ENCODE results near the gene RUNDC1. TPM values are rescaled to one million over a fixed set of nuclear protein-coding genes. Genes with fewer than 3 reads are reported as not detected.

RUNDC1 gene

DNA sequence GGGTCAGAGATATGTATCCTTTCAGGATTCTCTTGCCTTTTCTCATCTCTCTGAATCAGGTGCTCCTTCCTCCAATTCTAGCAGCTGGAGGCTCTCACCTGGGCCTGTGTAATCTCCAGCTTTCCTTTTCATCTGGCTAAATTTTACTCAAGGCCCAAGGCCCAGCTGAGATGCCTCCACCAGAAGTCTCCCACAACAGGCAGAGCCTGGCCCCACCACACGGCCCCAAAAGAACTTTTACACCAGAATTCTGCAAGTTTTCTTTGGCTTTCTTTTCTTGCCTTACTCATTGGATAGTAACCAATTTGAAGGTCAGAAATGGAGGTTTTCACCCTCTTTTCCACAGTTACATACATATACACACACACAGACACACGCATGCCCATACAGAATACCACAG is 59.3 kb downstream of the RUNDC1 start:
- Histone ChIP-seq H3K9me3 (ENCODE audit: control insufficient read depth, low read length) (no peaks in the 10 kb centered on the region), H4K8ac (ENCODE audit: low read length) (no peak overlapping the region), H3K4me1 (ENCODE audit: control insufficient read depth, insufficient read depth, low read depth, low read length) (peaks cover 7% of the 10 kb centered on the region), H2BK15ac (ENCODE audit: low read depth, poor library complexity, severe bottlenecking) (no peak overlapping the region), H2BK12ac (ENCODE audit: low read length in 2 of 2) (no peak overlapping the region), H2BK120ac (ENCODE audit: low read depth, low read length) (no peak overlapping the region), H3K4ac (ENCODE audit: low read depth in 1 of 2, low read length in 2 of 2) (no peak overlapping the region), H3K4me3 (ENCODE audit: insufficient read depth in 1 of 2, low read depth in 1 of 2, low read length in 2 of 2) (no peak overlapping the region), H2AK5ac (ENCODE audit: low read length, severe bottlenecking) (no peak overlapping the region), H3K79me1 (replicated peaks; ENCODE audit: low read length, poor library complexity, severe bottlenecking) (no peaks in the 10 kb centered on the region), H3K4me2 (ENCODE audit: low read length, poor library complexity, severe bottlenecking) (no peak overlapping the region), H2AFZ (ENCODE audit: low read depth, low read length) (no peak overlapping the region), H3K27me3 (ENCODE audit: control insufficient read depth in 1 of 2, insufficient read depth in 1 of 2, low read length in 2 of 2) (no peaks in the 10 kb centered on the region), H3K27ac (ENCODE audit: low read length, poor library complexity, severe bottlenecking) (no peak overlapping the region), H3K14ac (ENCODE audit: low read length in 2 of 2) (no peak overlapping the region), H3K9ac (ENCODE audit: low read length) (no peak overlapping the region), H3K23ac (ENCODE audit: low read length in 2 of 2) (no peak overlapping the region), H2BK5ac (ENCODE audit: low read depth, low read length, poor library complexity, severe bottlenecking) (no peak overlapping the region), H4K91ac (ENCODE audit: low read length) (no peak overlapping the region), H3K18ac (ENCODE audit: low read depth in 1 of 2, low read length in 2 of 2) (no peak overlapping the region), H3K36me3 (ENCODE audit: control insufficient read depth in 1 of 2, insufficient read depth in 2 of 2, low read depth in 1 of 2, low read length in 2 of 2) (no peaks in the 10 kb centered on the region)
- DNase-seq = no peak
- 89% methylated on average over 2 of the region's 2 CpGs for WGBS

- no peak overlapping the region for H3K27ac ChIP-seq (ENCODE audit: low read length, poor library complexity, severe bottlenecking)
- H3K36me3 ChIP-seq (ENCODE audit: control insufficient read depth in 1 of 2, insufficient read depth in 2 of 2, low read depth in 1 of 2, low read length in 2 of 2) = no peaks in the 10 kb centered on the region
- no peak overlapping the region for H3K18ac ChIP-seq (ENCODE audit: low read depth in 1 of 2, low read length in 2 of 2)
Measured at GRCh38 chr17:43040655-43041054, 60.3 kb downstream of the RUNDC1 start.

DNA sequence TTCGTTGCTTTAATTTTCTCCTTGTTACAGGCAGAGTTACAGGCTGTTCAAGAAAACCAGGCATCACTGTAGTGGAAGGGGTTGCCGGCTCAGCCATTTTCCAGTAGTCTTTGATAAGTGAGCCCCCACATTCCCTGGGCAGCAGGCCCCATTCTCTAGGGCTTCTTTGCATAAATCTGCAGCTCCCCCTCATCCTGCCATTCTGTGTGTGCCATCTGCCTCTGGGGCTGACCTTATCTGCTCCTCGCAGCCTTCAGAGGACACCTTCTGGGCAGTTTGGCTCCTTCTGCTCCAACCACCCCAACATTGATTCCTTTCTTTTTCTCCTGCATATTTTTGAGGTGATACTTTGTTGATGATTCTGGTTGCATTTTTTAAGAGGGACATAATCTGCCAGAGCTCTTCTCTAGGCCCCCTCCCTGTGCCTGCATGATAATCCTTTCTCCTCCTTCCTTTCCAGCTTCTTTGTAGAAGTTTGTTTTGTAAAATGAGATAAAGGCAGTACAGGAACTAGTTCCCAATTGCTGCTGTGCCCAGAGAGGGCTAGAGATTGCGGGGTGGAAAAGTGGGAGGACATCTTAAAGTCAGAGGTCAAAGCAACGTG is 61.8 kb downstream of the RUNDC1 start:
- H2AFZ ChIP-seq (ENCODE audit: low read depth, low read length) = no peak overlapping the region
- no peak overlapping the region for H2BK120ac ChIP-seq (ENCODE audit: low read depth, low read length)
- H3K9ac ChIP-seq (ENCODE audit: low read length) = no peak overlapping the region
- no peak overlapping the region for H3K14ac ChIP-seq (ENCODE audit: low read length in 2 of 2)
- no peak overlapping the region for H3K27ac ChIP-seq (ENCODE audit: low read length, poor library complexity, severe bottlenecking)
- no peaks in the 10 kb centered on the region for H3K36me3 ChIP-seq (ENCODE audit: control insufficient read depth in 1 of 2, insufficient read depth in 2 of 2, low read depth in 1 of 2, low read length in 2 of 2)
- no peak for DNase-seq
- no peak overlapping the region for H3K18ac ChIP-seq (ENCODE audit: low read depth in 1 of 2, low read length in 2 of 2)
- no peak overlapping the region for H2BK15ac ChIP-seq (ENCODE audit: low read depth, poor library complexity, severe bottlenecking)
- no peak overlapping the region for H3K4me3 ChIP-seq (ENCODE audit: insufficient read depth in 1 of 2, low read depth in 1 of 2, low read length in 2 of 2)
- H3K4me1 ChIP-seq (ENCODE audit: control insufficient read depth, insufficient read depth, low read depth, low read length) = peaks cover 7% of the 10 kb centered on the region
- H4K91ac ChIP-seq (ENCODE audit: low read length) = no peak overlapping the region
- H2AK5ac ChIP-seq (ENCODE audit: low read length, severe bottlenecking) = no peak overlapping the region
- H2BK12ac ChIP-seq (ENCODE audit: low read length in 2 of 2) = no peak overlapping the region
- H2BK5ac ChIP-seq (ENCODE audit: low read depth, low read length, poor library complexity, severe bottlenecking) = no peak overlapping the region
- H3K27me3 ChIP-seq (ENCODE audit: control insufficient read depth in 1 of 2, insufficient read depth in 1 of 2, low read length in 2 of 2) = no peaks in the 10 kb centered on the region
- no peak overlapping the region for H4K8ac ChIP-seq (ENCODE audit: low read length)
- H3K9me3 ChIP-seq (ENCODE audit: control insufficient read depth, low read length) = no peaks in the 10 kb centered on the region
- WGBS = 75% methylated on average over 5 of the region's 5 CpGs
- H3K79me1 ChIP-seq (replicated peaks; ENCODE audit: low read length, poor library complexity, severe bottlenecking) = no peaks in the 10 kb centered on the region
- H3K4ac ChIP-seq (ENCODE audit: low read depth in 1 of 2, low read length in 2 of 2) = no peak overlapping the region
- no peak overlapping the region for H3K23ac ChIP-seq (ENCODE audit: low read length in 2 of 2)
- no peak overlapping the region for H3K4me2 ChIP-seq (ENCODE audit: low read length, poor library complexity, severe bottlenecking)

More at GRCh38 chr17:43040655-43041054, 60.3 kb downstream of the RUNDC1 start:
- Histone ChIP-seq H3K9me3 (ENCODE audit: control insufficient read depth, low read length) (no peaks in the 10 kb centered on the region), H2AFZ (ENCODE audit: low read depth, low read length) (no peak overlapping the region), H3K9ac (ENCODE audit: low read length) (no peak overlapping the region), H3K79me1 (replicated peaks; ENCODE audit: low read length, poor library complexity, severe bottlenecking) (no peaks in the 10 kb centered on the region), H3K23ac (ENCODE audit: low read length in 2 of 2) (no peak overlapping the region), H3K4me2 (ENCODE audit: low read length, poor library complexity, severe bottlenecking) (no peak overlapping the region), H2BK12ac (ENCODE audit: low read length in 2 of 2) (no peak overlapping the region), H3K4me3 (ENCODE audit: insufficient read depth in 1 of 2, low read depth in 1 of 2, low read length in 2 of 2) (no peak overlapping the region), H4K91ac (ENCODE audit: low read length) (no peak overlapping the region), H2AK5ac (ENCODE audit: low read length, severe bottlenecking) (no peak overlapping the region), H3K27me3 (ENCODE audit: control insufficient read depth in 1 of 2, insufficient read depth in 1 of 2, low read length in 2 of 2) (no peaks in the 10 kb centered on the region), H3K14ac (ENCODE audit: low read length in 2 of 2) (no peak overlapping the region), H2BK15ac (ENCODE audit: low read depth, poor library complexity, severe bottlenecking) (no peak overlapping the region), H3K4me1 (ENCODE audit: control insufficient read depth, insufficient read depth, low read depth, low read length) (peaks cover 7% of the 10 kb centered on the region), H2BK5ac (ENCODE audit: low read depth, low read length, poor library complexity, severe bottlenecking) (no peak overlapping the region), H3K4ac (ENCODE audit: low read depth in 1 of 2, low read length in 2 of 2) (no peak overlapping the region), H4K8ac (ENCODE audit: low read length) (no peak overlapping the region), H2BK120ac (ENCODE audit: low read depth, low read length) (no peak overlapping the region)
- no peak for DNase-seq
- WGBS = 100% methylated on average over 1 of the region's 2 CpGs

Small RNA genes within 50 kb of the gene (small RNA-seq; reads per million reads assigned to genes)
- gene AARSD1 (ENCODE audit: low read depth) = not detected
- gene RF00561 (ENCODE audit: low read depth) = not detected

All from mesenchymal stem cell (in vitro differentiated cells and primary cell).